ENCODE data around the gene CFAP410.

DNA sequence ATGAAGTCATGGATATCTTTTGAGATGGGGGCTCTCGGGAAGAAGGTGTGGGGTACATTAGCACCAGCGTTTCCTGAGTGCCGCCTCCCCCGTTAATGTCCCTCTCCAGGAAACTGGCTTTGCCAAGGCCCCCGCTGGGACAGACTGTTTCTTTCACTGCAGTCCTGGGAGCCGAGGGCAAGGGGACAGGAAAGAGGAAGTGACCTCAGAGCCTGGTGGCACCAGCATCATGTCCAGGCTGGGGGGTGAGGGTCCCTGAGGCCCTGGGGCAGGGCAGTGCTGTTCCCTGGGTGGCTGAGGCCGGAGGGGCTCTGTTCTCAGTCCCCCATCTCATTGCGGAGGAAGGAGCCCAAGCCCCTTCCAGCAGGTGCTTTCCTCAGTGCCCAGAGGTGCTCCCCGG lies 33.5 kb downstream of the CFAP410 start:
- TF ChIP-seq, protein P1, sequence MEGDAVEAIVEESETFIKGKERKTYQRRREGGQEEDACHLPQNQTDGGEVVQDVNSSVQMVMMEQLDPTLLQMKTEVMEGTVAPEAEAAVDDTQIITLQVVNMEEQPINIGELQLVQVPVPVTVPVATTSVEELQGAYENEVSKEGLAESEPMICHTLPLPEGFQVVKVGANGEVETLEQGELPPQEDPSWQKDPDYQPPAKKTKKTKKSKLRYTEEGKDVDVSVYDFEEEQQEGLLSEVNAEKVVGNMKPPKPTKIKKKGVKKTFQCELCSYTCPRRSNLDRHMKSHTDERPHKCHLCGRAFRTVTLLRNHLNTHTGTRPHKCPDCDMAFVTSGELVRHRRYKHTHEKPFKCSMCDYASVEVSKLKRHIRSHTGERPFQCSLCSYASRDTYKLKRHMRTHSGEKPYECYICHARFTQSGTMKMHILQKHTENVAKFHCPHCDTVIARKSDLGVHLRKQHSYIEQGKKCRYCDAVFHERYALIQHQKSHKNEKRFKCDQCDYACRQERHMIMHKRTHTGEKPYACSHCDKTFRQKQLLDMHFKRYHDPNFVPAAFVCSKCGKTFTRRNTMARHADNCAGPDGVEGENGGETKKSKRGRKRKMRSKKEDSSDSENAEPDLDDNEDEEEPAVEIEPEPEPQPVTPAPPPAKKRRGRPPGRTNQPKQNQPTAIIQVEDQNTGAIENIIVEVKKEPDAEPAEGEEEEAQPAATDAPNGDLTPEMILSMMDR (IDR thresholded peaks at IDR 0.05), result no peak
- TF ChIP-seq POLR2A (IDR thresholded peaks at IDR 0.05), result no peak
- TF ChIP-seq POLR2AphosphoS5 (IDR thresholded peaks at IDR 0.05), result peak; percentile 37 to 45

Data from upper lobe of left lung (tissue), 4 donors.